GM19463 (cell line): ENCODE results near the gene HYDIN.

Source experiments
- ATAC-seq: cut with Tn5 transposase; IDR thresholded peaks from one replicate; pipeline ENCODE4 v1.9.1; 2021; ENCODE audit warnings: mild to moderate bottlenecking, moderate library complexity; ENCODE audit not compliant: unreplicated experiment

HYDIN gene

DNA sequence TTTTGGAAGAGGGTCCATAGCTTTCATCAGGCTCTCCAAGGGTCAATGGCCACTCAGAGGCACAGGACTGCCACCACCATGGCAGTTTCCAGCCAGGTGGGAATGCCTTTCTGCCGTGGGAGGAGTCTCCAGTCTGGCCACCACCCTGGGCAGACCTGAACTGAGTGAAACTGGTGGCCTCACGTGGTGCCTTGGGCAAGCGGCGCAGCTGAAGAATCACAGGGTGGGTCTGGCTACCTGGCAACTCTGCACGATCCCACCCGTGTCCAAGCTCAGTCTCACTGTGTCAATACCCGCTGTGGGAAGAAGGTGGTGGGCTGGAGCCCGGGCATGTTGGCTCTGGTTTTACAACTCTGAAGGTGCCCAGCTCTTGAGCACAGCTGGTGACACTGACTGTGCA is 461.4 kb downstream of the HYDIN start:
- ATAC-seq: no peak

DNA sequence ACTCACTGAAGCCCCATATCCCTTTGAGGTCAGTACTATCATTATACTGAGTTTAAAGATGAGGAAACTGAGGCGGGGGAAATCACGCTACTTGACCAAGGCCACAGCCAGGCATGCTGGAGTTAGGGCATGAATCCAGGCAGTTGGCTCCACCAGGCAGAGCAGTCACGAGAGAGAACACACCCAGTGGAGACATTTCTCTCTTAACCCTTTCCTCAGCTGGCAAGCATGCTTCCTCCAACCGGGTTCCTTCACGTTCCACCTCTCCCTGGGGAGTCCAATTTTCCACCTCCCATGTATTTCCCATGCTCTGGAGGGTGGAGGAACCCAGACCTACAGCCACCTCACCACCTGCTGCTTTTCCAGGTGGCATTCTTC is 462.3 kb downstream of the HYDIN start:
- no peak for ATAC-seq

DNA sequence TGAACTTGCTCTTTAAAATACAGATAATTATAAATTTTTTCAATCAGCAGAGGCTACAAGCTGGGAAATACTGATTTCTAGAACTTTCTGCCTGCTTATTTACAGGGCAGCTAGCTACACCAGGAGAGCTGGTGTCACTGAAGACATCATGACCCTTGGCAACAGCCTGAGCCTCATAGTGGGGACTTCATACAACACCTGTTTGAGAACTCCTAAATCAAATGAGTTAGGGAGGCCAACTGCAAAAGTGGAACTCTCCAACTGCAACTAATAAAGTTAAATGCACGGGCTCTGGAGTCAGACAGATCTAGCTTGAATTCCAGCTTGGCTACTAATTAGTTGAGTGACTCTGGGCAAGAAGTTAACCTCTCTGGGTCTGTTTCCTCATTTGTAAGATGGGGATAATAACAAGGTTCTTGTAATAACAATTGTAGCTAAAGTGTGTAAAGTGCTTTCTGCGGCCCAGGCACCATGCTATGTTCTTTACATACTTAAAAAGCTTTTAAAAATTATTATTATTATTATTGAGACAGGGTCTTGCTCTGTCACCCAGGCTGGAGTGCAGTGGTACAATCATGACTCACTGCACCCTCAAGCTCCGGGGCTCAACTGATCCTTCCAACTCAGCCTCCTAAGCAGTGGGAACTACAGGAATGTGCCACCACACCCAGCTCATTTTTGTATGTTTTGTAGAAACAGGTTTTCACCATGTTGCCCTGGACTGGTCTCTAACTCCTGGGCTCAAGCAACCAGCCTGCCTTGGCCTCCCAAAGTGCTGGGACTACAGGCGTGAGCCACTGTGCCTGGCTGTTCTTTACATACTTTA is 462.9 kb downstream of the HYDIN start:
- no peak for ATAC-seq

DNA sequence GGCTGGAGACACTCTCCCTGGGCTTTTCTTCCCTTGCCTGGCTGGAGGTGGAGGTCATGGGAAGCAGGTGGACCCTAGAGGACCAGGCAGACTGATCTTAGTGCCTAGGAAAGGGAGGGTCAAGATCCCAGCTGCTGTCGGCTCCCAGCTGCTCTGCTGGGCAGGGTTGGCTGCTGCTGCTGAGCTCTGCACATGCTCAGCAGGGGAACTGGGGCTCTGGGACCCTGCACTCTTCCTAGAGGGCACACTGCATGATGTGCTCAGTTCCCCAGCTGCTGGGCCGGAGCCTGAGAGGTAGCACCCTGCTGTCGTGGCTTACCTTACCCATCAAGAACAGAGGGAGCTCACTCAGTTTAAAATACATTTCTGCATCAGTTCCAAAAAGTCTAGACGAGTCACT is 463.9 kb downstream of the HYDIN start:
- no peak for ATAC-seq

DNA sequence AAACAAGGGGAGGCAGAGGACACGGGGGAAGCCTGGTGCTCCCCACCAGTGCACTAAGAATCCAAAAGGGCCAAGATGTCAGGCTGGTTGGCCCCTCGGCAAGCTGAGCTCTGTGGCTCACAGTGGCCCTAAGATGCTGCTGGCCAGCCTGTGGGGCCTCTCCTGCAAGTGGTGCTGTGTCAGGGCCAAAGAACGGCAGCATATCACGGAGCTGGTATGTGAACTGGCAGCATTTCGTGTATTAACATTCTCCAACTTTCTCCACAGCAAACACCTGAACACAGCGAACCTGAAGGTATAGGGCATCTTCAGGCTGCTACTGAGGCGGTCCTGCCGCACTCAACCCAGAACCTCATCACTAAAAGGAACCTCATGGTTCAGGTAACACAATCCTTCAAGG is 464.3 kb downstream of the HYDIN start:
- ATAC-seq: no peak

DNA sequence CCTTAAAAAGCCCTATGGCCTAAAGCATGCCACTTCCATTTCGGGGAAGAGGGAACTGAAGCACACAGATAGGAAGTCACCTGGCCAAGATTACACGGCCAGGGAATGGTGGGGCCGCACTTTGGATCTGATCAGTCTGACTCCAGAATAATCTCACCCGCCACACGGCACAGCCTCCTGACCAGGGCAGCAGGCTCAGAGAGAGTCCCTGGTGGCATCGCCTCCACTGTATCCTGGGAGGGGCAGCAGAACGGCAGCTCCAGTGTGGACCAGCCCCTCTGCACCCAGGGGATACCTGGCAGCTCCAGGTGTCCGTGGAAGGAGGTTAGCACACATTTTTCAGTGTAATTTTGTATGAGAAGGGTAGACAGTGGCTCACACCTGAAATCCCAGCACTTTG is 465.0 kb downstream of the HYDIN start:
- no peak for ATAC-seq

DNA sequence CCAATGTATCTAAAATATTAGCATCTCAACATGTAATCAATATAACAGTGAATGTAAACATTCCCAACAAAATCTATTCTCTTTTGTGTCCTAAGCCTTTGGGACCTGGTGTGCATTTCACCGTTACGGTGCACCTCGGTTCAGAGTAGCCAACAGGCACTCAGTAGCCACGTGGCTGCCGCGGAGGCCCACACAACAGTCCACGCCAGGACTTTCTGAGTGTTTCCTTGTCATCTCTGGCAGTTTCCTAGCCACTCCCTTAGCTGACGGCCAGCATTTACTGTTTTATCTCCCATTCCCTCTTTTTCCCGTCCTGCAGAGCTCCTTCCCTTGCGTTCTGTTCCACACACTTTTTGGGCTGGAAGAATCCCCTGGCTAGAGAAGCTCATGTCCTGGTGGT is 465.9 kb downstream of the HYDIN start:
- no peak for ATAC-seq

DNA sequence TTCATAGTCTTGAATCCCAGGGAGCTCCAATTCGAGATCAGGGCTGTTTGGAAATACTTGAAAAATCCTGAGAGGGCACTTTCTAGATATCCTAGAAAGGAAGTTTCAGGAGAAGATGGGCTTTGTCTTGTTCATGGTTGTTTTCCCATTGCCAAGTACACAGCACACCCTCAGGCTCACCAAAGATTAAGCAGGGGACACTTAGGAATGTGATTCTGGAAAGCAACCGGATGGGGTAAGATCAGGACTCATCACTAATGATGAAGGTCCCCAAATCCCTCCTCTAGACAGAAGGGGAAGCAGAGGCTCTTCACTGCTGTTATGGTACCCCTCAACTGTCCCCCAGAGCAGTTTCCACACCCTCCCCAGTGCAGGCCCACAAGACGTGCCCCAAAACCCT is 470.3 kb downstream of the HYDIN start:
- ATAC-seq: no peak

DNA sequence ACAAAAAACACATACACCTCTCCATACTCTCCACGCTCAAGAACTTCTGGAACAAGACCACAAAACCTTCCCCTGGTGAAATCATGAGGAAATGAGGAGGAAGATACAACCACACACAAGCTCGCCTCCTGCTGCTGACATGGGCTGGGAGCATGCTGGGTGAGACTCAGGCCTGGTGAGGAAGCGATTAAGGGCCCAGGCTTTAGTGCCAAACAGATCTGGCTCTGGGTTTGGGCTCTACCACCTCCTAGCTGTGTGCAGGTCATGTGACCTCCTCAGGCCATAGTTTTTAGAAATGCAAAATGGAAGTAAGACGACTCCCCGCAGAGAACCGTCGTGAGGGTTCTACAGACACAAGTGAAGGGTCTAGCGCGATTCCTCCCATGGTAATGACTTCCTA is 470.9 kb downstream of the HYDIN start:
- ATAC-seq: no peak

DNA sequence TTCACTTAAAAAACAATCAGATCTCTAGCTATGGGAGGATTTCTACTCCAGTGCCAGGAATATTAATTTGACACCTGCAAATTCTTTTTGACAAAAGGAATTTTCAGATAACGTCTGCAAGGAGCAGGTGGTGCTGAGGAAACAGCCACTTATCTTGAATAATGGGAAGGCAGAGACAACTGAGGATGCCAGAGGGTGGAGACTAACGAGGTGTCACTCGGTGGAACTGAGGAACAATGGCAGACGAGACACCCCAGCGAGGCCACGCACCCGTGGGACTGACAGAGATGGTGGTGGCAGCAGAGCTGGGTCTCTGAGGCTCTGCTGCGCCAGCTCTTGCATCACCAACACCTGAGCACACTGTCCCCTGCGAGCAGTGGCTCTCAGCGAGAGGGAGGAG is 471.7 kb downstream of the HYDIN start:
- no peak for ATAC-seq
